Smooth muscle cell (in vitro differentiated cells): ENCODE data around the gene LST1. TPM values are rescaled to one million over a fixed set of nuclear protein-coding genes. Genes with fewer than 3 reads are reported as not detected.

Source experiments
- DNase-seq: peaks from one replicate; lab custom pipeline; 2025; ENCODE audit not compliant: unreplicated experiment; lab: John Stamatoyannopoulos, UW
- H2AFZ ChIP-seq: fragments of 200-600 bp; sonication (generic); 2 replicates; pipeline ENCODE4 v1.6.0; 2016; ENCODE audit warnings: antibody characterized with exemption, low read depth, mild to moderate bottlenecking
- H3F3A ChIP-seq: fragments of 200-600 bp; sonication (generic); 2 replicates; pipeline ENCODE4 v1.6.0; 2017; ENCODE audit warnings: antibody characterized with exemption, low read depth
- H3K27ac ChIP-seq: fragments of 200-600 bp; sonication (generic); 2 replicates; pipeline ENCODE4 v1.5.1; 2016; ENCODE audit warnings: low read depth, mild to moderate bottlenecking
- H3K27me3 ChIP-seq: fragments of 200-600 bp; sonication (generic); 2 replicates; pipeline ENCODE4 v1.6.1; 2016; ENCODE audit warnings: low read depth, mild to moderate bottlenecking
- H3K36me3 ChIP-seq: fragments of 200-600 bp; sonication (generic); 2 replicates; pipeline ENCODE4 v1.5.1; 2016; ENCODE audit warnings: low read depth
- H3K4me1 ChIP-seq: fragments of 200-600 bp; sonication (generic); 2 replicates; pipeline ENCODE4 v1.5.1; 2016; ENCODE audit warnings: low read depth
- H3K4me2 ChIP-seq: fragments of 200-600 bp; sonication (generic); 2 replicates; pipeline ENCODE4 v1.6.0; 2016; ENCODE audit warnings: mild to moderate bottlenecking
- H3K4me3 ChIP-seq: fragments of 200-600 bp; sonication (generic); 2 replicates; pipeline ENCODE4 v1.5.1; 2016; ENCODE audit warnings: mild to moderate bottlenecking
- H3K79me2 ChIP-seq: fragments of 200-600 bp; sonication (generic); 2 replicates; pipeline ENCODE4 v1.6.0; 2016; ENCODE audit warnings: low read depth, mild to moderate bottlenecking
- H3K9ac ChIP-seq: fragments of 200-600 bp; sonication (generic); 2 replicates; pipeline ENCODE4 v1.6.0; 2016; ENCODE audit warnings: low read depth
- H3K9me3 ChIP-seq: fragments of 200-600 bp; sonication (generic); replicated peaks from 2 replicates; pipeline ENCODE4 v1.5.1; 2016; ENCODE audit warnings: low read depth
- H4K20me1 ChIP-seq: fragments of 200-600 bp; sonication (generic); 2 replicates; pipeline ENCODE4 v1.6.0; 2016; ENCODE audit warnings: low read depth
- WGBS: methylation state at CpG from one replicate; pipeline ENCODE4 v1.1.7; 2016; ENCODE audit warnings: low lambda C conversion rate; 5-methylcytosine and 5-hydroxymethylcytosine counted together
- polyA plus RNA-seq: library from polyadenylated mRNA; unstranded; fragments of >200 nt; fragmentation: Nextera tagmentation; extraction: Ambion mirVana; gene quantifications from 2 replicates; pipeline ENCODE4 v1.2.1, GENCODE V29; 2016
- total RNA-seq: library from RNA; depleted of rRNA; stranded (reverse); fragments of >200 nt; gene quantifications from 2 replicates; pipeline ENCODE4 v1.2.3, GENCODE V29; 2014
- TF ChIP-seq, protein P1 (sequence below): fragments of 200-600 bp; sonication (generic); IDR thresholded peaks from 2 replicates; pipeline ENCODE4 v1.5.1; 2017; ENCODE audit warnings: borderline replicate concordance, mild to moderate bottlenecking, antibody characterized with exemption; ENCODE audit not compliant: insufficient read depth, poor library complexity, severe bottlenecking

The LST1 gene
- total and polyA plus RNA-seq, 2 experiments from 2014 or later: 1.4 TPM; not detected in 1

DNA sequence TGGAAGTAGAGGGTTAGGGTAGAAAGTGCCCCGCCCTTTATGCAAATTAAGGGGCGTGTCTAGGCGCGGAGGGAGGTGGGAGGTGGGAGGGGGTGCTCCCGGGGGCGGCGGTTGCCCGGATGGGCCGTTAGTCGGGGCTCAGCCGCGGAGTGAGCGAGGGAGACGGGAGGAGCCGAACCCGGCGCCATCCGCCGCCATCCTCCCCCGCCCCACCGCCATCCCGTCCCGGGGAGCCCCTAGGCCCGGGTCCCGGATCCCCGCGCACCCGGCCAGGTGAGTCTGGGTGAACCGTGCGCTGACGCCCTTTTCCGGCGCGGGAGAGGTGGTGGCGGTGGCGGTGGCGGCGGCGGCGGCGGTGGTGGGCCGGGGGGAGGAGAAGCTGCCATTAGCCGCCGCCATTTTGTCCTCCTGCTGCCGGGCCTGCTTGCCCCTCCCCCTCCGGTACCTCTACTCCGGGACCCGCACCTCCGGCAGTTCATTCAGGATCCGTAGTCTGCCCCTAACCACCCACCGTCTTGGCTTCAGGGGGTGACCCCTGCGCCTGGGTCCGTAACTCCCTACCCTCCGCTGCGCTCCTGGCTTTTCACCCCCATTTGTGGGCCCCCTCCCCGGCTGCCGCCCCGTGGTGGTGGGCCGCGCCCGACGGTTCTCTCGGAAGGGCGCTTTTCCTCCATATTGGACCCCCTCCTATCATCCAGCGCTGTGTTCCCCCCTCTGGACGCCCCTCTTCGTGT is 34.7 kb downstream of the LST1 start, which contains the start of gene PRRC2A:
Gene PRRC2A, plus strand, starts transcription at position 130 of the 734 bp plus-strand sequence. CDS start 2,075 bp downstream, outside the sequence.
- H3K9me3 ChIP-seq: no peaks in the 10 kb centered on the region
- H3K79me2 ChIP-seq: peaks cover 49% of the 10 kb centered on the region
- peak; percentile 97 for DNase-seq
- peak within 1 kb of the TSS; percentile 98 for H3K27ac ChIP-seq
- peaks cover 9% of the 10 kb centered on the region for H3K36me3 ChIP-seq
- peaks cover 11% of the 10 kb centered on the region for H3F3A ChIP-seq
- WGBS: under 1% methylated on average over 29 of the region's 67 CpGs
- H3K4me3 ChIP-seq: peak within 1 kb of the TSS; percentile 85
- peaks cover 13% of the 10 kb centered on the region for H3K4me1 ChIP-seq
- peak within 1 kb of the TSS; percentile 47 for H2AFZ ChIP-seq
- H3K27me3 ChIP-seq: no peaks in the 10 kb centered on the region
- TF ChIP-seq, protein P1, sequence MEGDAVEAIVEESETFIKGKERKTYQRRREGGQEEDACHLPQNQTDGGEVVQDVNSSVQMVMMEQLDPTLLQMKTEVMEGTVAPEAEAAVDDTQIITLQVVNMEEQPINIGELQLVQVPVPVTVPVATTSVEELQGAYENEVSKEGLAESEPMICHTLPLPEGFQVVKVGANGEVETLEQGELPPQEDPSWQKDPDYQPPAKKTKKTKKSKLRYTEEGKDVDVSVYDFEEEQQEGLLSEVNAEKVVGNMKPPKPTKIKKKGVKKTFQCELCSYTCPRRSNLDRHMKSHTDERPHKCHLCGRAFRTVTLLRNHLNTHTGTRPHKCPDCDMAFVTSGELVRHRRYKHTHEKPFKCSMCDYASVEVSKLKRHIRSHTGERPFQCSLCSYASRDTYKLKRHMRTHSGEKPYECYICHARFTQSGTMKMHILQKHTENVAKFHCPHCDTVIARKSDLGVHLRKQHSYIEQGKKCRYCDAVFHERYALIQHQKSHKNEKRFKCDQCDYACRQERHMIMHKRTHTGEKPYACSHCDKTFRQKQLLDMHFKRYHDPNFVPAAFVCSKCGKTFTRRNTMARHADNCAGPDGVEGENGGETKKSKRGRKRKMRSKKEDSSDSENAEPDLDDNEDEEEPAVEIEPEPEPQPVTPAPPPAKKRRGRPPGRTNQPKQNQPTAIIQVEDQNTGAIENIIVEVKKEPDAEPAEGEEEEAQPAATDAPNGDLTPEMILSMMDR: no peak
- H3K4me2 ChIP-seq: peak within 1 kb of the TSS; percentile 97
- peak within 1 kb of the TSS; percentile 93 for H3K9ac ChIP-seq
- peaks cover 46% of the 10 kb centered on the region for H4K20me1 ChIP-seq

DNA sequence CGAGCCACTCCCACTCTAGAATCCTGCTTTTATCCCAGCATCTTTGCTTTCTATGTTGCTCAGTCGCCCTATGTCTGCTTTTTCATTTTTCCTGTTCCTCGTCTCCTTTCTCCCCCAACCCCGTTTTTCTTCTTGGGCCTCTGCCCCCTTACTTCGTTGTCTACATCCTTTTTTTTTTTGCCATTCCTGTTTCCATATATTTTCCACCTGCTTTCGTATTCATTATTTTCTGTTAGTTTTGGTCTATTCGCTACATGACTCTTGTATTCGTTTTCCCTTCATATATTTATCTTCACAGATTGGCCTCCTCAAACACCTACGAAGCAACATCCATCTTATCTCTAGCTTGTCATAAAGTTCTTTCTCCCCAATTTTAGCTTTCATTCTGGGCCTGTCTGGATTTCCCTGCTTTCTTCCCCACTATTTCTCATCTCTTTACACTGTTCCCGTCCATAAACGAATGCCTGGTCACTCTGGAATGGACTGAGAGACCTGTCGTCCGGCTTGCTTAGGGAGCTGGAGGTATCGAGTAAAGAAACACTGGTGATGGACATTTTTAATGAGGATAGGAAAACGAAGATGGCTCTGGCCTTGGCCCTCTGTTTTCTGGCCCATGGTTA is 35.4 kb downstream of the LST1 start:
- Histone ChIP-seq H4K20me1 (peaks cover 53% of the 10 kb centered on the region), H3K4me2 (peak overlapping the region; percentile 97), H3K9me3 (no peaks in the 10 kb centered on the region), H3K79me2 (peaks cover 56% of the 10 kb centered on the region), H3F3A (peaks cover 11% of the 10 kb centered on the region), H3K9ac (peak overlapping the region; percentile 93), H3K27me3 (no peaks in the 10 kb centered on the region), H3K4me1 (peaks cover 13% of the 10 kb centered on the region), H3K27ac (peak overlapping the region; percentile 98), H3K4me3 (peak overlapping the region; percentile 85), H3K36me3 (peaks cover 9% of the 10 kb centered on the region), H2AFZ (peak overlapping the region; percentile 24)
- TF ChIP-seq, protein P1: no peak
- WGBS: 2% methylated on average over 15 of the region's 15 CpGs
- no peak for DNase-seq

DNA sequence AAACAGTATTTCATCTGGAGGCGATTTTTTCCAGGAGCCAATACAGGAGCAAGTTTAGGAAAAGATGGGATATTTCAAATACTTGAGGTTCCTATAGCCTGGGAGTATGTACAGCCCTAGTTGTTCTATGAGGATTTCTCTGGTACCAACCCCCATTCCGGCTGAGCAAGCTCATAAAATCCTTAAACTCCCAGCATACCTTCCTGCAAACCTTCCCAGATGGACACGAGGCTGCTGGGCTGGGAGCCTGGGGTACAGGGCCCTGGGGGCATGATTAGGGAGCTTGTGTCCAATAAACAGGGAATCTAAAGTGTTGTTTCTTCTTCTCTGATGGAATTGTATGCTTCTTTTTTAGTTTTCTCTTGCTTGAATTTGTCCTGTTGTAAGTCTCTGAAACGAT is 35.9 kb downstream of the LST1 start:
- H3K36me3 ChIP-seq: peaks cover 9% of the 10 kb centered on the region
- H3K4me1 ChIP-seq: peaks cover 13% of the 10 kb centered on the region
- peak overlapping the region; percentile 97 for H3K4me2 ChIP-seq
- H3K79me2 ChIP-seq: peaks cover 62% of the 10 kb centered on the region
- peak overlapping the region; percentile 93 for H3K9ac ChIP-seq
- H2AFZ ChIP-seq: no peak overlapping the region
- H3K27ac ChIP-seq: peak overlapping the region; percentile 98
- peaks cover 11% of the 10 kb centered on the region for H3F3A ChIP-seq
- DNase-seq: no peak
- no peaks in the 10 kb centered on the region for H3K9me3 ChIP-seq
- TF ChIP-seq, protein P1: no peak
- peaks cover 59% of the 10 kb centered on the region for H4K20me1 ChIP-seq
- no peaks in the 10 kb centered on the region for H3K27me3 ChIP-seq
- 8% methylated on average over 4 of the region's 4 CpGs for WGBS
- H3K4me3 ChIP-seq: peak overlapping the region; percentile 85
